Neural cell (in vitro differentiated cells): Measurements from ENCODE around the gene RAPGEF3. TPM values are rescaled to one million over a fixed set of nuclear protein-coding genes. Genes with fewer than 3 reads are reported as not detected.

Experiments used
- H2AFZ ChIP-seq: fragments of 200-600, 300-800 bp; sonication (generic), shearing (Covaris generic); 2 replicates; pipeline ENCODE4 v1.6.0; 2014; ENCODE audit warnings: low read depth, mild to moderate bottlenecking, antibody characterized with exemption, low read length, moderate library complexity
- H3F3A ChIP-seq: fragments of 200-600 bp; shearing (Covaris generic); 2 replicates; pipeline ENCODE4 v1.6.1; 2016; ENCODE audit warnings: mild to moderate bottlenecking, moderate library complexity, mixed read lengths, antibody characterized with exemption, low read length; ENCODE audit not compliant: insufficient read depth, poor library complexity, severe bottlenecking
- H3K27ac ChIP-seq: fragments of 200-600, 300-800 bp; sonication (generic), shearing (Covaris generic); 2 replicates; pipeline ENCODE4 v1.5.1; 2014; ENCODE audit warnings: mild to moderate bottlenecking, low read length, moderate library complexity
- H3K27me3 ChIP-seq: fragments of 300-800, 200-600 bp; sonication (generic), shearing (Covaris generic); 2 replicates; pipeline ENCODE4 v1.6.0; 2014; ENCODE audit warnings: mild to moderate bottlenecking, low read depth, low read length, moderate library complexity; ENCODE audit not compliant: insufficient read depth
- H3K36me3 ChIP-seq: fragments of 300-800, 200-600 bp; sonication (generic), shearing (Covaris generic); 2 replicates; pipeline ENCODE4 v1.5.1; 2014; ENCODE audit warnings: mild to moderate bottlenecking, antibody characterized with exemption, low read length, moderate library complexity; ENCODE audit not compliant: insufficient read depth
- H3K4me2 ChIP-seq: fragments of 300-800, 200-600 bp; sonication (generic), shearing (Covaris generic); 2 replicates; pipeline ENCODE4 v1.6.0; 2014; ENCODE audit warnings: mild to moderate bottlenecking, low read length
- H3K4me3 ChIP-seq: fragments of 300-800, 200-600 bp; sonication (generic), shearing (Covaris generic); 2 replicates; pipeline ENCODE4 v1.5.1; 2014; ENCODE audit warnings: mild to moderate bottlenecking, low read length, moderate library complexity
- H3K79me2 ChIP-seq: fragments of 200-600 bp; shearing (Covaris generic); replicated peaks from 2 replicates; pipeline ENCODE4 v1.6.0; 2014; ENCODE audit warnings: mild to moderate bottlenecking, low read length, moderate library complexity; ENCODE audit not compliant: insufficient read depth
- H3K9ac ChIP-seq: fragments of 300-800, 200-600 bp; sonication (generic), shearing (Covaris generic); 2 replicates; pipeline ENCODE4 v1.6.1; 2016; ENCODE audit warnings: mild to moderate bottlenecking, low read length, mixed read lengths
- H3K9me2 ChIP-seq: fragments of 200-600 bp; shearing (Covaris generic); 2 replicates; pipeline ENCODE4 v1.6.1; 2016; ENCODE audit warnings: mild to moderate bottlenecking, low read length, mixed read lengths; ENCODE audit not compliant: insufficient read depth
- H3K9me3 ChIP-seq: fragments of 200-600, 300-800 bp; sonication (generic), shearing (Covaris generic); 2 replicates; pipeline ENCODE4 v1.6.1; 2016; ENCODE audit warnings: mild to moderate bottlenecking, mixed run types, low read length, moderate library complexity, mixed read lengths
- H4K20me1 ChIP-seq: fragments of 200-600 bp; shearing (Covaris generic); 2 replicates; pipeline ENCODE4 v1.6.1; 2016; ENCODE audit warnings: mild to moderate bottlenecking, mixed run types; ENCODE audit not compliant: insufficient read depth
- CTCF ChIP-seq: fragments of 450-650 bp; IDR thresholded peaks from 2 replicates; pipeline ENCODE4 v1.5.1; 2014; ENCODE audit warnings: antibody characterized with exemption, mild to moderate bottlenecking, moderate library complexity; ENCODE audit not compliant: poor library complexity, severe bottlenecking
- EP300 ChIP-seq: fragments of 450-650 bp; conservative IDR thresholded peaks from 2 replicates; pipeline ENCODE4 v1.6.1; 2014; ENCODE audit warnings: antibody characterized with exemption, mild to moderate bottlenecking, moderate library complexity; ENCODE audit not compliant: poor library complexity, severe bottlenecking
- EZH2 ChIP-seq: fragments of 200-600, 300-800 bp; shearing (Covaris generic), sonication (generic); IDR thresholded peaks from 2 replicates; pipeline ENCODE4 v1.6.1; 2014; ENCODE audit warnings: antibody characterized with exemption, low read length, borderline replicate concordance, mild to moderate bottlenecking; ENCODE audit not compliant: insufficient read depth, poor library complexity, severe bottlenecking
- MXI1 ChIP-seq: fragments of 450-650 bp; conservative IDR thresholded peaks from 2 replicates; pipeline ENCODE4 v1.6.1; 2014; ENCODE audit warnings: antibody characterized with exemption, mild to moderate bottlenecking; ENCODE audit not compliant: poor library complexity, severe bottlenecking
- POLR2AphosphoS5 ChIP-seq: IDR thresholded peaks from 2 replicates; pipeline ENCODE4 v1.6.1; 2012
- RAD21 ChIP-seq: fragments of 450-650 bp; conservative IDR thresholded peaks from 2 replicates; pipeline ENCODE4 v1.6.1; 2014; ENCODE audit warnings: antibody characterized with exemption, mild to moderate bottlenecking, moderate library complexity
- SMC3 ChIP-seq: fragments of 450-650 bp; conservative IDR thresholded peaks from 2 replicates; pipeline ENCODE4 v1.6.1; 2014; ENCODE audit warnings: antibody characterized with exemption, mild to moderate bottlenecking, moderate library complexity; ENCODE audit not compliant: poor library complexity
- TAF1 ChIP-seq: IDR thresholded peaks from 2 replicates; pipeline ENCODE4 v1.6.1; 2012; ENCODE audit warnings: low read depth
- polyA plus RNA-seq: library from polyadenylated mRNA; depleted of rRNA; stranded (reverse); fragments of >200 nt; gene quantifications from 2 replicates; pipeline ENCODE4 v1.2.3, GENCODE V29; 2014
- TF ChIP-seq, protein P1 (sequence below): IDR thresholded peaks from 2 replicates; pipeline ENCODE4 v1.6.1; 2012; ENCODE audit warnings: borderline replicate concordance

RAPGEF3 gene
- polyA plus RNA-seq, 1 donor from 2014 or later: 1.5 TPM

DNA sequence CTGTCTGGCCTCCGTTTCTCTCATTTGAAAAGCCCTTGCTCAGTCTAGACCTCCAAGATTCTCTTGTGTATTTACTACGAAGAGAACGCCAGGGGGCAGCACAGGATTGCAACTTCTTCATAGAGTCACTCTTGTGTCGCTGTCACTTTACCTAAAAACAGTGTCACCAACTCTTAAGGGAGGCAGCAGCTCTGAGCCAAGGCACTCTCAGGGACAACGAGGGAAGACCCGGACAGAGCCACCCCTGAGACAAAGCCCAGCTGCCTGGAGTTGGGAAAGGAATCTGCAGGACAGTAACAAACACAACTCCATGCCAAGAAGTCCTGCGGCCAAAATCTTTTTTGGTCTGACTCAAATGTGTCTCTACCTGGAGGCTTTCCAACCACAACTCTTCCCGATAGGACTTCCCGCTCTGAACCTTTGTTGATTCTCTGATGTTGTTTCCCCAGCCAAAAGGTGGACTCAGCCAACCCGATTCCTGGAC lies 43.2 kb downstream of the RAPGEF3 start:
- Histone ChIP-seq H3K9me2 (no peaks in the 10 kb centered on the region), H3K36me3 (no peaks in the 10 kb centered on the region), H3K4me3 (no peak overlapping the region), H4K20me1 (no peaks in the 10 kb centered on the region), H3K79me2 (no peaks in the 10 kb centered on the region), H3F3A (no peaks in the 10 kb centered on the region), H3K9me3 (no peaks in the 10 kb centered on the region), H3K9ac (no peak overlapping the region), H3K4me2 (no peak overlapping the region), H3K27me3 (no peaks in the 10 kb centered on the region), H3K27ac (no peak overlapping the region), H2AFZ (no peak overlapping the region)
- peak; percentile 92 for TF ChIP-seq CTCF
- peak; percentile 95 for TF ChIP-seq SMC3
- TF ChIP-seq RAD21: peak; percentile 93
- no peak for TF ChIP-seq POLR2AphosphoS5

GRCh38 chr12:47714826-47715386 lies 43.8 kb downstream of the RAPGEF3 start:
- Histone ChIP-seq H3K4me2 (no peak overlapping the region), H3K79me2 (no peaks in the 10 kb centered on the region), H3K9me2 (no peaks in the 10 kb centered on the region), H3F3A (no peaks in the 10 kb centered on the region), H2AFZ (no peak overlapping the region), H3K9me3 (no peaks in the 10 kb centered on the region), H3K27ac (no peak overlapping the region), H4K20me1 (no peaks in the 10 kb centered on the region), H3K9ac (no peak overlapping the region), H3K27me3 (no peaks in the 10 kb centered on the region), H3K36me3 (no peaks in the 10 kb centered on the region), H3K4me3 (no peak overlapping the region)
- TF ChIP-seq SMC3 (no peak), EZH2 (no peak), POLR2AphosphoS5 (no peak), TAF1 (no peak), RAD21 (no peak), EP300 (no peak), MXI1 (no peak), CTCF (no peak)
- TF ChIP-seq, protein P1, sequence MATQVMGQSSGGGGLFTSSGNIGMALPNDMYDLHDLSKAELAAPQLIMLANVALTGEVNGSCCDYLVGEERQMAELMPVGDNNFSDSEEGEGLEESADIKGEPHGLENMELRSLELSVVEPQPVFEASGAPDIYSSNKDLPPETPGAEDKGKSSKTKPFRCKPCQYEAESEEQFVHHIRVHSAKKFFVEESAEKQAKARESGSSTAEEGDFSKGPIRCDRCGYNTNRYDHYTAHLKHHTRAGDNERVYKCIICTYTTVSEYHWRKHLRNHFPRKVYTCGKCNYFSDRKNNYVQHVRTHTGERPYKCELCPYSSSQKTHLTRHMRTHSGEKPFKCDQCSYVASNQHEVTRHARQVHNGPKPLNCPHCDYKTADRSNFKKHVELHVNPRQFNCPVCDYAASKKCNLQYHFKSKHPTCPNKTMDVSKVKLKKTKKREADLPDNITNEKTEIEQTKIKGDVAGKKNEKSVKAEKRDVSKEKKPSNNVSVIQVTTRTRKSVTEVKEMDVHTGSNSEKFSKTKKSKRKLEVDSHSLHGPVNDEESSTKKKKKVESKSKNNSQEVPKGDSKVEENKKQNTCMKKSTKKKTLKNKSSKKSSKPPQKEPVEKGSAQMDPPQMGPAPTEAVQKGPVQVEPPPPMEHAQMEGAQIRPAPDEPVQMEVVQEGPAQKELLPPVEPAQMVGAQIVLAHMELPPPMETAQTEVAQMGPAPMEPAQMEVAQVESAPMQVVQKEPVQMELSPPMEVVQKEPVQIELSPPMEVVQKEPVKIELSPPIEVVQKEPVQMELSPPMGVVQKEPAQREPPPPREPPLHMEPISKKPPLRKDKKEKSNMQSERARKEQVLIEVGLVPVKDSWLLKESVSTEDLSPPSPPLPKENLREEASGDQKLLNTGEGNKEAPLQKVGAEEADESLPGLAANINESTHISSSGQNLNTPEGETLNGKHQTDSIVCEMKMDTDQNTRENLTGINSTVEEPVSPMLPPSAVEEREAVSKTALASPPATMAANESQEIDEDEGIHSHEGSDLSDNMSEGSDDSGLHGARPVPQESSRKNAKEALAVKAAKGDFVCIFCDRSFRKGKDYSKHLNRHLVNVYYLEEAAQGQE: no peak
